CD4-positive, alpha-beta memory T cell (primary cell): ENCODE data around the gene FOXF2. TPM values are rescaled to one million over a fixed set of nuclear protein-coding genes. Genes with fewer than 3 reads are reported as not detected.
"Not testable (repeated sequence)": the region's sequence is repeated elsewhere in the genome, so short reads cannot be mapped to it uniquely, and the experiment has no call there.

Experiments
- CTCF ChIA-PET: fragments of 350-600 bp; sonication (Branson Sonifier 250); formaldehyde crosslinking; loops from one replicate; lab custom pipeline; 2021; ENCODE audit warnings: inconsistent platforms; ENCODE audit not compliant: partially characterized antibody; lab: Charles Lee
- POLR2A ChIA-PET: fragments of 350-600 bp; sonication (Branson Sonifier 250); formaldehyde crosslinking; loops from one replicate; lab custom pipeline; 2021; ENCODE audit not compliant: partially characterized antibody; lab: Charles Lee
- DNase-seq, 5 donors: peaks; one replicate each; pipeline versions ENCODE4 v3.0.0 to v3.0.0-alpha.2; 2020 to 2022; ENCODE audit warnings: mixed read lengths in 1 of 5
- H3K27ac ChIP-seq: one replicate; pipeline ENCODE4 v1.7.0; 2013; ENCODE audit warnings: low read depth, low read length
- H3K27me3 ChIP-seq: 2 replicates; pipeline ENCODE4 v1.7.0; 2013; ENCODE audit warnings: mild to moderate bottlenecking, low read length, moderate library complexity; ENCODE audit not compliant: insufficient read depth
- H3K36me3 ChIP-seq: 2 replicates; pipeline ENCODE4 v1.7.0; 2013; ENCODE audit warnings: mild to moderate bottlenecking, low read length, moderate library complexity; ENCODE audit not compliant: insufficient read depth
- H3K4me1 ChIP-seq: 2 replicates; pipeline ENCODE4 v1.7.0; 2013; ENCODE audit warnings: mild to moderate bottlenecking, low read length, moderate library complexity; ENCODE audit not compliant: insufficient read depth
- H3K4me3 ChIP-seq, 2 donors: one replicate each; pipeline ENCODE4 v1.7.0; 2013; ENCODE audit warnings: low read length in 2 of 2, mild to moderate bottlenecking in 1 of 2
- H3K9me3 ChIP-seq, 2 donors: one replicate each; pipeline ENCODE4 v1.7.0; 2013; ENCODE audit warnings: low read length in 2 of 2, control low read depth in 1 of 2; ENCODE audit not compliant: control insufficient read depth in 1 of 2
- H3K27ac Mint-ChIP-seq, 7 donors: one replicate each; pipeline ENCODE4 v1.8.0; 2020 to 2021; ENCODE audit warnings: mixed read lengths in 7 of 7, mild to moderate bottlenecking in 6 of 7, inconsistent platforms in 3 of 7, moderate library complexity in 3 of 7
- H3K27me3 Mint-ChIP-seq, 2 donors: one replicate each; pipeline ENCODE4 v1.8.0; 2020 to 2021; ENCODE audit warnings: mixed read lengths in 2 of 2
- H3K36me3 Mint-ChIP-seq, 2 donors: one replicate each; pipeline ENCODE4 v1.8.0; 2020 to 2021; ENCODE audit warnings: mixed read lengths in 2 of 2, inconsistent platforms in 1 of 2, mild to moderate bottlenecking in 1 of 2
- H3K4me1 Mint-ChIP-seq, 4 donors: one replicate each; pipeline ENCODE4 v1.8.0; 2020 to 2021; ENCODE audit warnings: mixed read lengths in 4 of 4, mild to moderate bottlenecking in 1 of 4
- H3K4me3 Mint-ChIP-seq, 8 donors: one replicate each; pipeline ENCODE4 v1.8.0; 2020 to 2021; ENCODE audit warnings: mixed read lengths in 8 of 8, mild to moderate bottlenecking in 7 of 8, moderate library complexity in 6 of 8, inconsistent platforms in 3 of 8
- H3K9me3 Mint-ChIP-seq, 8 donors: one replicate each; pipeline ENCODE4 v1.8.0; 2020 to 2021; ENCODE audit warnings: mixed read lengths in 8 of 8, mild to moderate bottlenecking in 5 of 8, inconsistent platforms in 3 of 8, moderate library complexity in 1 of 8
- intact Hi-C: fragments of 100-400 bp; cut with micrococcal nuclease; formaldehyde crosslinking; loops from one replicate; pipeline ENCODE4 v1.15.1; 2023
- polyA plus RNA-seq, 2 donors: library from polyadenylated mRNA; unstranded; fragments of 300-500 nt; fragmentation: Illumina TruSeq; gene quantifications; one replicate each; pipeline ENCODE4 v1.2.3, GENCODE V29; 2021
- total RNA-seq, 2 experiments: library from RNA; stranded (reverse); gene quantifications; one replicate each; pipeline ENCODE4 v1.2.3, GENCODE V29; 2021

The FOXF2 gene
- total and polyA plus RNA-seq, 4 experiments from 2014 or later: not detected

GRCh38 chr6:1367771-1368170 is 21.6 kb upstream of the FOXF2 start:
- no peak overlapping the region for H3K27ac Mint-ChIP-seq
- ChIA-PET POLR2A (no interaction called here), CTCF (no interaction called here)
- H3K27me3 Mint-ChIP-seq: peaks cover 38 to 47% of the 10 kb centered on the region in 2 donors
- no peak for DNase-seq
- no peaks in the 10 kb centered on the region for H3K36me3 Mint-ChIP-seq
- H3K27ac ChIP-seq: no peak overlapping the region
- H3K9me3 Mint-ChIP-seq: peaks cover 0 to 22% (median 7%) of the 10 kb centered on the region in 8 donors
- no peaks in the 10 kb centered on the region for H3K36me3 ChIP-seq
- intact Hi-C loops: no loop called here
- H3K4me3 Mint-ChIP-seq: no peak overlapping the region
- no peaks in the 10 kb centered on the region for H3K4me1 Mint-ChIP-seq
- no peaks in the 10 kb centered on the region for H3K27me3 ChIP-seq
- H3K4me1 ChIP-seq: no peaks in the 10 kb centered on the region
- no peaks in the 10 kb centered on the region for H3K9me3 ChIP-seq
- H3K4me3 ChIP-seq: no peak overlapping the region

DNA sequence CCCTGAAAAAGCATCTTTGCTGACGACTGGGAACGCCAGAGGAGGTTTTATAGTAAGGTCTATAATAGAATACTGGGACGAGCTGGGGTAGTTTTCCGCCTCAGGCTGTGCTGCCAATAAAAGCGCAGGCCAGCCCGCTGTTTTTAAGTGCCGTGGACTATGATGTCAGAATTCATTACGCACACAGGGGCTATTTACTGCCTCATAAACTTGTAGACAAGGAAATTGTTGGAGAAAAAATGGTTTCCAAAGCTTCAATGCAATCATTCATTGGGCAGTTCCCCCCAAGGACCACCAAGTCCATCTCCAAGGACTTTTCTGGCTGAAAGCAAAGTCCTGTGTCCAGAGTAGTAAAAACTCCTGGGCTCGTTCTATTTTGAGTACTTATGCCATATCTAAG is 20.4 kb upstream of the FOXF2 start:
- Histone ChIP-seq H3K4me1 (no peaks in the 10 kb centered on the region), H3K9me3 (no peaks in the 10 kb centered on the region), H3K4me3 (no peak overlapping the region), H3K36me3 (no peaks in the 10 kb centered on the region), H3K27ac (no peak overlapping the region), H3K27me3 (no peaks in the 10 kb centered on the region)
- Mint-ChIP-seq H3K4me3 (no peak overlapping the region), H3K4me1 (no peaks in the 10 kb centered on the region), H3K9me3 (peaks cover 0 to 22% (median 8%) of the 10 kb centered on the region in 8 donors), H3K27ac (no peak overlapping the region), H3K27me3 (peaks cover 45 to 50% of the 10 kb centered on the region in 2 donors), H3K36me3 (no peaks in the 10 kb centered on the region)
- no peak for DNase-seq
- intact Hi-C loops: no loop called here
- CTCF ChIA-PET: no interaction called here
- POLR2A ChIA-PET: no interaction called here

GRCh38 chr6:1369695-1370094 is 19.7 kb upstream of the FOXF2 start:
- H3K4me3 Mint-ChIP-seq, POLR2A ChIA-PET, CTCF ChIA-PET, H3K4me3 ChIP-seq, DNase-seq, H3K27me3 ChIP-seq, H3K36me3 ChIP-seq, H3K4me1 ChIP-seq, H3K9me3 ChIP-seq, H3K27ac ChIP-seq, H3K27ac Mint-ChIP-seq, H3K36me3 Mint-ChIP-seq, intact Hi-C loops, H3K4me1 Mint-ChIP-seq: not testable (repeated sequence)
- Mint-ChIP-seq H3K27me3 (peaks cover 48 to 51% of the 10 kb centered on the region in 2 donors), H3K9me3 (peaks cover 0 to 22% (median 8%) of the 10 kb centered on the region in 8 donors)

- peaks cover 9% of the 10 kb centered on the region for H3K27me3 ChIP-seq
- CTCF ChIA-PET: interaction anchor here (0.7 kb wide), 1 partner anchor 25 kb away, joined by 4 read pairs; no protein-coding TSS in a partner anchor
- peaks cover 0 to 22% (median 8%) of the 10 kb centered on the region in 8 donors for H3K9me3 Mint-ChIP-seq
Observed at GRCh38 chr6:1371933-1372332, 17.4 kb upstream of the FOXF2 start.

GRCh38 chr6:1372690-1373089 is 16.7 kb upstream of the FOXF2 start:
- no peaks in the 10 kb centered on the region for H3K4me1 ChIP-seq
- H3K9me3 ChIP-seq: no peaks in the 10 kb centered on the region
- H3K36me3 ChIP-seq: no peaks in the 10 kb centered on the region
- no peak overlapping the region for H3K27ac ChIP-seq
- Mint-ChIP-seq H3K36me3 (no peaks in the 10 kb centered on the region), H3K4me1 (peaks cover 0 to 4% (median under 1%) of the 10 kb centered on the region in 4 donors), H3K27me3 (peaks cover 62 to 67% of the 10 kb centered on the region in 2 donors), H3K4me3 (no peak overlapping the region), H3K9me3 (peaks cover 0 to 22% (median 8%) of the 10 kb centered on the region in 8 donors), H3K27ac (no peak overlapping the region)
- H3K4me3 ChIP-seq: no peak overlapping the region
- peaks cover 9% of the 10 kb centered on the region for H3K27me3 ChIP-seq
- no peak for DNase-seq
- ChIA-PET POLR2A (no interaction called here), CTCF (no interaction called here)
- intact Hi-C loops: no loop called here

More at GRCh38 chr6:1371933-1372332, 17.4 kb upstream of the FOXF2 start:
- Histone ChIP-seq H3K36me3 (no peaks in the 10 kb centered on the region), H3K4me1 (no peaks in the 10 kb centered on the region), H3K4me3 (no peak overlapping the region), H3K9me3 (no peaks in the 10 kb centered on the region), H3K27ac (no peak overlapping the region)
- H3K4me3 Mint-ChIP-seq: no peak overlapping the region
- no peak overlapping the region for H3K27ac Mint-ChIP-seq
- DNase-seq: no peak
- no peaks in the 10 kb centered on the region for H3K4me1 Mint-ChIP-seq
- intact Hi-C loops: no loop called here
- peaks cover 61 to 63% of the 10 kb centered on the region in 2 donors for H3K27me3 Mint-ChIP-seq
- H3K36me3 Mint-ChIP-seq: no peaks in the 10 kb centered on the region
- POLR2A ChIA-PET: no interaction called here

DNA sequence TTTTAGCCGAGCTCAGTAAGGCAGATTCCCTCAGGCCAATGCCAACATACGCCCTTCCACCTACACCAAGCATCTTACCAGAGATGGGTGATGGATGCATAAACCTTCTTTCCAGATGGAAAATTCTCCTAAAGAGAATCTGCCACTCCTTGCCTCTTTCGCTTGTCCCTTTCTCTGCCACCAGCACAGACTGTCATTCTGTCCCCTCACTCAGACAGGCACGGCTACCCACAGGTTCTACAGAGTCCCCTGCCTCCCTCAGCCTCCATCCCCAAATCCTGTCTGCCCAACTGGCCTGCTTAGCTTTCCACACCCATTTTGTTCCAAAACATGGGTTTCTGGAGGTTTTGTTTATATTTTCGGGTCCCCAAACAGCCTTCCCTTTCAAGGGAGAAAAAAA is 12.7 kb upstream of the FOXF2 start:
- intact Hi-C loops: no loop called here
- H3K9me3 ChIP-seq: no peaks in the 10 kb centered on the region
- Mint-ChIP-seq H3K4me3 (no peak overlapping the region), H3K27ac (peak overlapping the region in 1 of 7 donors; percentile 4), H3K36me3 (no peaks in the 10 kb centered on the region), H3K4me1 (peaks cover 11 to 31% (median 24%) of the 10 kb centered on the region in 4 donors), H3K27me3 (peaks cover 67 to 70% of the 10 kb centered on the region in 2 donors), H3K9me3 (peaks cover 0 to 12% (median 3%) of the 10 kb centered on the region in 8 donors)
- H3K27me3 ChIP-seq: peaks cover 28% of the 10 kb centered on the region
- CTCF ChIA-PET: interaction anchor here (0.7 to 1.1 kb wide), 3 partner anchors 11 to 781 kb away, joined by 3 read pairs; no protein-coding TSS in a partner anchor
- POLR2A ChIA-PET: no interaction called here
- DNase-seq: no peak
- H3K36me3 ChIP-seq: no peaks in the 10 kb centered on the region
- peaks cover 29% of the 10 kb centered on the region for H3K4me1 ChIP-seq
- H3K27ac ChIP-seq: no peak overlapping the region
- no peak overlapping the region for H3K4me3 ChIP-seq

DNA sequence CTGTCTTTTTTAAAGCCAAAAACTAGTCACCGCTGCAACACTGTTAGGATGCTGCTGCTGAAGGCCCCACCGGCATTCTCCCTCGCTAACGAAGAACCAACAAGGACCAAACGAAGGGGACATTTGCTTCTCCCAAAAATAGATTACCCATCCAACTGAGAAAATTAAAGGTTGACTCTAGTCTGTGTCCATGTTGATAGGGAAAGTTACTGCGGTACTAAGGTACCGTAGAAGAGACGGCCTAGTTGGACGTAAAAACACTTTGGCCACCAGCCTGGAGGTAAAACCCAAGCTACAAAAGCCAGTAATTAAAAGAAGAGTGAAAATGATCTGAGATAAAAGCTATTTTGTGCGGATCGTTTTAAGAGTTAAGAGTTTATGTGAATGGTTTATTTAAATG is 11.8 kb upstream of the FOXF2 start:
- intact Hi-C loops: no loop called here
- no peaks in the 10 kb centered on the region for H3K36me3 ChIP-seq
- Mint-ChIP-seq H3K27me3 (peaks cover 58 to 66% of the 10 kb centered on the region in 2 donors), H3K4me3 (peak overlapping the region in 5 of 8 donors; percentile 15 to 65 (median 29)), H3K36me3 (no peaks in the 10 kb centered on the region), H3K4me1 (peaks cover 11 to 31% (median 25%) of the 10 kb centered on the region in 4 donors), H3K9me3 (peaks cover 0 to 12% (median under 1%) of the 10 kb centered on the region in 8 donors), H3K27ac (no peak overlapping the region)
- POLR2A ChIA-PET: no interaction called here
- no peak for DNase-seq
- CTCF ChIA-PET: interaction anchor here (1.1 kb wide), 1 partner anchor 782 kb away, joined by 3 read pairs; no protein-coding TSS in a partner anchor
- no peak overlapping the region for H3K4me3 ChIP-seq
- H3K9me3 ChIP-seq: no peaks in the 10 kb centered on the region
- H3K27me3 ChIP-seq: peaks cover 34% of the 10 kb centered on the region
- no peak overlapping the region for H3K27ac ChIP-seq
- H3K4me1 ChIP-seq: peaks cover 37% of the 10 kb centered on the region
